Body of pancreas (tissue), 4 donors: ENCODE measurements around the gene WASL.

Experiments used
- CTCF ChIP-seq, 7 experiments: fragments of 450-650 bp in 4 of 7; fragments of 200-600 bp in 3 of 7; sonication (generic) in 3 of 7; IDR thresholded peaks; one replicate each; pipeline ENCODE4 v1.5.1; 2016 to 2019; ENCODE audit warnings: antibody characterized with exemption in 7 of 7
- POLR2A ChIP-seq, 3 donors: fragments of 450-650 bp; IDR thresholded peaks; one replicate each; pipeline ENCODE4 v1.6.1; 2016; ENCODE audit warnings: antibody characterized with exemption in 3 of 3, mild to moderate bottlenecking in 2 of 3

GRCh38 chr7:123656544-123657303 is 92.1 kb downstream of the WASL start:
- no peak for TF ChIP-seq CTCF (IDR thresholded peaks at IDR 0.05)
- no peak for TF ChIP-seq POLR2A (IDR thresholded peaks at IDR 0.05)
